ENCODE results near the gene TBC1D22A. TPM values are rescaled to one million over a fixed set of nuclear protein-coding genes. Genes with fewer than 3 reads are reported as not detected.

The TBC1D22A gene
- total and polyA plus RNA-seq, 2 donors (not counting 3 experiments of a cell fraction or from before 2014, with no cell fraction given), result 26.1 to 32.4 TPM

DNA sequence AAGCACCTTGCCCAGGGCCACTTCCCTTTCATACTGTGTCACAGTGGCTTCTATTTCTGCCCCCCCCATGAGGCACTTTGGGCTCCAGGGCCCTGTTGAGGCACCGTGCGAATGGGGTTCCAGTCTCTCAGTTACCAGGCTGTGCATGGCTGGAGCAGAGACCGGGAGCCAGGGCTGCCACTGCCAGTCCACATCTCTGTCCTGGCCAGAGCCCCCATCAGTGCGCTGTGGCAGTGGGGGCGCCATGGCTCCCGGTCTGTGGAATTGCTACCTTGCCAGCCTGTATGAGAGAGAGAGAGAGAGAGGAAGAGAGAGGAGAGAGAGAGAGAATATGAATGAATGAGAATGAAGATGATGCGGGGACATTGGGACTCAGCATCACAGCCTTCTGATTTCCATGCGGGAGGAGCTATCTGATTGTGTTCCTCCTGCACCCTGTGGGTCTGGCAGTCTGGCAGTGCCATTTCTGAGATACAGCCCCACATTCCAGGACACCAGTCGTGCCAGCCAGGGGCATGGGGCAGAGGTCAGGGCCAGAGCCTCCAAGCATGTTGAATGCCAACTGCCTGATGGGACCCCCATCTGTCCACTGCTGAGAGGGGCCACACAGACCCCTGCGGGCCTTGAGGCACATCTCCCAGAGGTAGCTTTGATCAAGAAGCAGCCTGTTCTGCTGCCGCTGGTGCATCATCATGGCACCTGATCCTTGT, 279.8 kb downstream of the TBC1D22A start:
- TF ChIP-seq, protein P1, sequence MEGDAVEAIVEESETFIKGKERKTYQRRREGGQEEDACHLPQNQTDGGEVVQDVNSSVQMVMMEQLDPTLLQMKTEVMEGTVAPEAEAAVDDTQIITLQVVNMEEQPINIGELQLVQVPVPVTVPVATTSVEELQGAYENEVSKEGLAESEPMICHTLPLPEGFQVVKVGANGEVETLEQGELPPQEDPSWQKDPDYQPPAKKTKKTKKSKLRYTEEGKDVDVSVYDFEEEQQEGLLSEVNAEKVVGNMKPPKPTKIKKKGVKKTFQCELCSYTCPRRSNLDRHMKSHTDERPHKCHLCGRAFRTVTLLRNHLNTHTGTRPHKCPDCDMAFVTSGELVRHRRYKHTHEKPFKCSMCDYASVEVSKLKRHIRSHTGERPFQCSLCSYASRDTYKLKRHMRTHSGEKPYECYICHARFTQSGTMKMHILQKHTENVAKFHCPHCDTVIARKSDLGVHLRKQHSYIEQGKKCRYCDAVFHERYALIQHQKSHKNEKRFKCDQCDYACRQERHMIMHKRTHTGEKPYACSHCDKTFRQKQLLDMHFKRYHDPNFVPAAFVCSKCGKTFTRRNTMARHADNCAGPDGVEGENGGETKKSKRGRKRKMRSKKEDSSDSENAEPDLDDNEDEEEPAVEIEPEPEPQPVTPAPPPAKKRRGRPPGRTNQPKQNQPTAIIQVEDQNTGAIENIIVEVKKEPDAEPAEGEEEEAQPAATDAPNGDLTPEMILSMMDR (IDR thresholded peaks at IDR 0.05; ENCODE audit: extremely low read depth in 1 of 2, insufficient read depth in 1 of 2, low read depth in 1 of 2, low read length in 2 of 2), result no peak
- no peak for TF ChIP-seq EZH2 (IDR thresholded peaks at IDR 0.05; ENCODE audit: borderline replicate concordance, low read depth, low read length, severe bottlenecking)
- no peak for TF ChIP-seq POLR2AphosphoS5 (IDR thresholded peaks at IDR 0.05; ENCODE audit: insufficient read depth, low read depth, low read length)
- no peak for TF ChIP-seq FOS (IDR thresholded peaks at IDR 0.05; ENCODE audit: borderline replicate concordance, insufficient read depth, low read length)
- TF ChIP-seq GATA2 (IDR thresholded peaks at IDR 0.05; ENCODE audit: insufficient read depth, insufficient read length, low read depth, low read length), result no peak
- no peak for TF ChIP-seq MAX (IDR thresholded peaks at IDR 0.05; ENCODE audit: insufficient read depth, insufficient read length)
- no peak for TF ChIP-seq JUN (IDR thresholded peaks at IDR 0.05; ENCODE audit: borderline replicate concordance, insufficient read depth, insufficient read length, low read depth)
- no peak for TF ChIP-seq POLR2A (IDR thresholded peaks at IDR 0.05; ENCODE audit: low read depth, low read length)
- TF ChIP-seq MYC (IDR thresholded peaks at IDR 0.05; ENCODE audit: low read depth, low read length), result no peak
- H3K9me1 ChIP-seq (replicated peaks; ENCODE audit: control insufficient read depth, extremely low read depth, insufficient read depth, low read length), result no peaks in the 10 kb centered on the region
- H3K36me3 ChIP-seq (ENCODE audit: control insufficient read depth in 2 of 2, extremely low read depth in 1 of 2, insufficient read depth in 2 of 2, low read length in 2 of 2), result peaks cover 0 to 2% of the 10 kb centered on the region in 2 experiments
- dilution Hi-C loops (cut with MboI; ENCODE audit: extremely low pct_ligation_motif_present, low sequenced_read_pairs) (no loop called here), intact Hi-C loops (cut with micrococcal nuclease) (no loop called here)
- H3K27ac ChIP-seq (ENCODE audit: insufficient read depth, low read depth, low read length), result no peak overlapping the region
- H3K4me3 ChIP-seq (replicated peaks in 1 of 3; ENCODE audit: insufficient read depth in 1 of 3, low read depth in 1 of 3, low read length in 3 of 3), result no peak overlapping the region
- ChIA-PET POLR2A (no interaction called here), CTCF (no interaction called here)
- FAIRE-seq, result no peak
- H3K9me3 ChIP-seq (replicated peaks; ENCODE audit: control insufficient read depth, insufficient read depth, low read length), result no peaks in the 10 kb centered on the region
- H3K4me2 ChIP-seq (ENCODE audit: insufficient read depth, low read length), result no peak overlapping the region
- no peaks in the 10 kb centered on the region for H3K27me3 ChIP-seq (ENCODE audit: control insufficient read depth in 2 of 2, insufficient read depth in 2 of 2, low read length in 2 of 2)
- no peaks in the 10 kb centered on the region for H4K20me1 ChIP-seq (replicated peaks; ENCODE audit: control insufficient read depth, extremely low read depth, insufficient read depth, low read length)
- H3K9ac ChIP-seq (replicated peaks; ENCODE audit: extremely low read depth, insufficient read depth, low read length), result no peak overlapping the region
- H2AFZ ChIP-seq (ENCODE audit: low read depth, low read length), result no peak overlapping the region
- H3K79me2 ChIP-seq (ENCODE audit: control insufficient read depth, insufficient read depth, low read length), result no peaks in the 10 kb centered on the region
- no TSS peak for BruUV-seq (replicated peaks)
- no peak for DNase-seq (ENCODE audit: low read depth, low spot score)
- H3K4me1 ChIP-seq (ENCODE audit: control insufficient read depth, extremely low read depth, insufficient read depth, low read length), result peaks cover 3% of the 10 kb centered on the region
